Fibroblast of skin of left quadriceps (primary cell): ENCODE measurements around the gene MFN2.

Source experiments
- DNase-seq, 2 experiments: peaks; one replicate each; pipeline ENCODE4 v3.0.0-alpha.2; 2013; ENCODE audit warnings: low read depth in 2 of 2

MFN2 gene

DNA sequence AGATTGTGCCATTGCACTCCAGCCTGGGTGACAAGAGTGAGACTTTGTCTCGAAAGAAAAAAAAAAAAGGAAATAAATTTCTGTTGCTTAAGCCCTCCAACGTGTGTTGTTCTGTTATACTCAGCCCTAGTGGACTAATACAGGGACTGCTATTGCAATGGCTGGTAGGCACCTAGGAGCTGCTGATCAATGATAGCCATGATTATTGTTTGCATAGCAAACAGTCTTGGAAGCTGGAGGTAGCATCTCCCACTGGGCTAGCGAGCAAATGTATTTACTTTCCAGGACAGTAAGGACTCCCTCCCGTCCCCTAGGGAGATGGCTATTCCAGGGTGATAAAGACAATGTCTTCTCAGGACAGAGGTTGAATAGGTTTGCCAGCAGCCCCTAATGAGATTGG, 69.4 kb downstream of the MFN2 start:
- no peak for DNase-seq

DNA sequence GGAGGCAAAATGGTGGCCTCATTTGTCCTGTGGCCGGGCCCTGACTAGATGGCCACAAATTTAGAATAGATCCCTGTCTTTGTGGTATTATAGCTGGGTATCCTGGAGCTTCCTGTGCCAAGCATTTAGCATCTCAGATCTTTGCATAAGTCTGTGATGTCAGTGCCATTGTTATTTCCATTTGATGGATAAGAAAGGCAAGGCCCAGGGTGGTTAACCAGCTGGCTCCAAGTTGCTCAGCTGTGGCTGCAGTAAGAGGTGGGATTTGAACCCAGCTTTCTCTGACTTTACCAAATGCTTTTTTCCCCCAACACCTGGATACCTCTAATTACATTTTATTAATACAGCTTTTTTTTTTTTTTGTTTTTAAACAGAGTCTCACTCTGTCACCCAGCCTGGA, 71.1 kb downstream of the MFN2 start:
- DNase-seq = no peak

DNA sequence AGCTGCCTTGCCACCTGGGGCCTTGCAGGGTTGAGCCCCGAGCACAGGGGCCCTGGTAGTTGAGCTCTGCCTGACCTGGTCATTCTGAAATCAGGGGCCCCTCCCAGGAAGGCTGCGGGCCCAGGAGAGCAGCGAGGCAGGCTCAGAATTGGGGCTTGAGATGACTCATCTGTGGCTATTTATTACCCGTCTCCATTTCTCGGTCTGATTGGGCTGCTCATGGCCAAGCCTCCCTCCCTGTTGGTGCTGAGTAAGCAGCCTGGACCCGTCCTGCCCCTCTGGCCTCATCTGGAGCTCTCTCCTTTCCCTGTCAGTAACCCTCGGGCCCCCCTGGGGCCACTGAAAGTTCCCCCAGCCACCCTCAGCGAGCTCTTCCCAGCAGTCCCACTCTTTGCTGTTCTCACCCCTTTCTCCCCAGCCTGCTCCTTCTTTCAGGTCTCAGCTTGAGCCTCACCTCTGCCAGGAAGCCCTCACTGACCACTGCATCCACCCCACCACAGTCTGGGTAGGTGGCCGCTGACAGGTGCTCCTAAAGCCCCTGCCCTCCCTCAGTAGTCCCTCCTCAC, 71.8 kb downstream of the MFN2 start:
- peak; percentile 45 to 46 for DNase-seq

DNA sequence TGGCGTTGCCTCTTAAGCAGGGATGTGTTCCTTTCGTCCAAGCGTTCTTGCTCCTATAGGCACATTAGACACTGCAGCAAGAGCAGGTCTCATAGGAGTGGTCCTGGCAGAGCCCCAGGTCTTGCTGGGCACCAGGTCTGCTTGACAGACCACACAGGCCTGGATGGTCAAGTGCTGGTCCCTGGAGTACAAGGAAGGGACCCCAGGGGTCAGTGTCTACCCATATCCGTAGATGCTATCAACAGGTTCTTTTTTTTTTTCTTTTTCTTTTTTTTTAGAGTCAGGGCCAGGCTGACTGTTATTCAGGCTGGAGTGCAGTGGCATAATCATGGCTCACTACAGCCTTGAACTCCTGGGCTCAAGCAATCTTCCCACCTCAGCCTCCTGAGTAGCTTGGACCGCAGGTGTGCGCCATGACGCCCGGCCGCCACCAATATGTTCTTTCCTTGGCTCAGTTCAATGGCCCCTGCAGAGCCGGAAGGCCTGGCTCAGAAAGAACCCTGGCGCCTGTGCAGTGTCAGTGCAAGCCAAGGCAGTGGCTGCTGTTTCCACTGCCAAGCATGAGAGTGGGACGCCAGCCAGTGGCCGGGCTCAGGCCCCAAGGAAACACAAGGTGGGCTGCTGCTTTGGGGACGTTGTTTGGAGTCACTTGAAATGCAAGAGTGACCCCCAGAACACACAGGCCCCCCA, 72.9 kb downstream of the MFN2 start:
- no peak for DNase-seq

DNA sequence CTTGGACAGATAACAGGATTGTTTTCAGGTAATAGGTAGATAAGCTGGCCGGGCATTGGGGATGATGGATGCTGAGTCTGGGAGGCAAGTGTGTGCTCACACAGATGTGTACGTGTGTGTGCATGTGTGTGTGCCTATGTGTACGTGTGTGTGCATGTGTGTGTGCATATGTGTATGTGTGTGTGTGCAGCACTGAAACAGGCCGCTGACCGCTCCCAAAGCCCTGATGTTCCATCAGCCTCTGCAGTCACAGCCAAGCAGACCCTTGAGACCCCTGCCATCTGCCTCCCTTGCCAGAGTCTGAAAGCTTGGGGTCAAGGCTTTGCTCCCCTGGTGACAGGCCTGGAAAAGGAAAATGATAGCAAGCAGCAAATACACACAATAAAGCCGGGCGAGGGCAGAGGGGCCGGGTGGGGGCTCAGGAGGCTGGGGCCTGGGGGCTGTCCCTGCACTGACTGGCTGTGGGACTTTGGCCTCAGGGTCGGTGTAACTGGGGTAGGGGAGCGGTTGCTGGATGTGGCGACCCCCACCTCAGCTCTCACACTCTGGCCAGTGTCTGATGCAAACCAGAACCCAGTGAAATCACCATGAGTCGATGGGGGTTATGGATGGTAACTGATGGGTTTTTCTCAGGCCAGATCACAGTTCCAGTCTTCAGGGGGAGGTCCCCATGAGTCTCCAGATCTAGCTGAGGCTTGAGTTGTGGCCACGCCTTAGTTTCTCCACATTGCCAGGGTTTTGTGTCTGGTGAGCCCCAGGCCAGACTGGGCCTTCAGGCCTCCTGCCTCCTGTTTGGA, 73.7 kb downstream of the MFN2 start:
- DNase-seq = no peak

DNA sequence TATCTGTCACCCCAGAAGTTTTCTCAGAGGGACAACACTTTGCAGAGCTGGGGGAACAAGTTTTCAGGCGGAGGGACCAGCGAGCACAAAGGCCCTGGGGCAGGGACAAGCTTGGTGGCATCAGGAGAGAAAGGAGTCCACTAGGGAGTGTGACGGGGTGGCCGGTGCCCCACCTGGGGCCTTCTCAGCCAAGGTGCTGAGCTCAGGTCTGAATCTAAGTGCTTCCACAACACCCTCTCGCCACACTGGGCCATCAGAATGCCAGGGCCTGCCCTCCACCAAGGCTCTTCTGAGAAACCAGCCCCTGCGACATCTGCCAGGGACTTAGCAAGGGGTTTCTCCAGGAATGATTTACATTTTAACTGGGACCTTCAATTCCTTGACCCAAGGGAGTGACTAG, 75.0 kb downstream of the MFN2 start:
- no peak for DNase-seq

GRCh38 chr1:12056331-12056841, 76.1 kb downstream of the MFN2 start:
- DNase-seq = no peak

- DNase-seq = no peak
Observed at GRCh38 chr1:12057382-12057781, 77.1 kb downstream of the MFN2 start.

- DNase-seq = no peak
Observed at GRCh38 chr1:12057940-12058687, 77.9 kb downstream of the MFN2 start.

DNA sequence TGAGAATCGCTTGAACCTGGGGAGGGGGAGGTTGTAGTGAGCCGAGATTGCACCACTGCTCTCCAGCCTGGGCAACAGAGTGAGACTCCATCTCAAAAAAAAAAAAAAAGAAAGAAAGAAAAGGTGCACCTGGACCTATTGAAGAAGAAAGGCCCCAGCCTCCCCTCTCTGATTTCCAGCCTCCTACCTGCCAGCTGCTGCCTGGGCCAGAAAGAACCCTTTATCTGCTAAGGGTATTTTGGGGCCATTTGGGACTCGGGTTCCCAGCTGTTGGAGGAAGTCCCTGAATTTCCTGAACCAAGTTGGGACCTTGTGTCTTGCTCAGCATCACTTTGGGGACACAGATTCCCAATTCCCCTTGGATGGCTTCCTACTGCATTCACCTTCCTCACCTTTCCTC, 79.0 kb downstream of the MFN2 start:
- DNase-seq = no peak

- no peak for DNase-seq
Observed at GRCh38 chr1:12059722-12060464, 79.6 kb downstream of the MFN2 start.

- no peak for DNase-seq
Observed at GRCh38 chr1:12060500-12060899, 80.3 kb downstream of the MFN2 start.
